Right ventricle myocardium inferior (tissue), 1 donor: ENCODE measurements around the gene GABPB1. TPM values are rescaled to one million over a fixed set of nuclear protein-coding genes. Genes with fewer than 3 reads are reported as not detected.

Experiments
- ATAC-seq: fragments of 200-7000 bp; cut with Tn5 transposase; one replicate; pipeline ENCODE4 v1.9.1; 2020; ENCODE audit warnings: mild to moderate bottlenecking, moderate library complexity
- DNase-seq: peaks from one replicate; pipeline ENCODE4 v3.0.0; 2021; ENCODE audit errors: missing footprints
- intact Hi-C: fragments of 100-400 bp; cut with DNase I; formaldehyde crosslinking; loops from one replicate; pipeline ENCODE4 v1.11.0; 2022
- total RNA-seq: library from RNA; stranded (reverse); fragmentation: NEBNext Ultra II Directional; extraction: Animal tissue kit (Norgen Biotek cat#: 25700); gene quantifications from one replicate; pipeline ENCODE4 v1.2.1, GENCODE V29; 2021
- donor health status: DM: no; HTN: yes; CAD: no; lungs with severe emphysema.

The GABPB1 gene
- total RNA-seq, 1 donor from 2014 or later: 10.9 TPM

DNA sequence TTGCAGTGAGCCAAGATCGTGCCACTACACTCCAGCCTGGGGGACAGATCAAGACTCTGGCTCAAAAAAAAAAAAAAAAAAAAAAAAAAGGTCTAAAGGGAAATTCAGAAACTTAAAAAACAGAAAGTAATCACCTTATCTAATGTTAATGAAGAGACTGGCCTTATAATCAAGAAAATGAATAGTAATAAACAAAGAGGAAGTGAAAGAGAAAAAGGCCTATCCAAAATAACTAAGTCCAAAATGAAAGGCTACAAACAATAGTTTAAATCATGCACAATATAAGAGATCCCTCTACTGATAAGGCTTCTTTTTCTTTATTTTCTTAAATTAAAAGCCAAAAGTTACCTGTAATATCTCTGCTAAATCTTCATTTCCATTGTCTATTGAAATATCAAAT is 52.4 kb downstream of the GABPB1 start:
- no peak for DNase-seq
- intact Hi-C loops: no loop called here
- ATAC-seq: no peak

DNA sequence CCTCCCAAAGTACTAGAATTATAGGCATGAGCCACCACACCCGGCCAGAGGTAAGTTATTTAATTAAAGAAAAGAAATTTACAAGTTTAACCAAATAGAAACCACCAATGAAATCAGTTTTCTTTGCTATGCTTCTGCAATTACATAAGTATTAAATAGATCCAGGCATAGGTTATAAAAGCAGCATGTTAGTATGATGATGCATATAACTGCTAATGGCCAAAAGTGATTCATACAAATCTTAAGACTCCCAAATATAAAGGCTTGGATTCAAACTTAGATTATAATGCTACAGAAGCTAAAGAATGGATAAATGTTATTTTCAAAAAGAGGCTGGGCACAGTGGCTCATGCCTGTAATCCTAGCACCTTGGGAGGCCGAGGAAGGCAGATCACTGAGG is 56.7 kb downstream of the GABPB1 start:
- intact Hi-C loops: no loop called here

GRCh38 chr15:50295966-50296365 is 59.0 kb downstream of the GABPB1 start:
- DNase-seq: no peak
- ATAC-seq: no peak
- intact Hi-C loops: no loop called here

More for the DNA sequence above, 56.7 kb downstream of the GABPB1 start:
- DNase-seq (no peak), ATAC-seq (no peak)

DNA sequence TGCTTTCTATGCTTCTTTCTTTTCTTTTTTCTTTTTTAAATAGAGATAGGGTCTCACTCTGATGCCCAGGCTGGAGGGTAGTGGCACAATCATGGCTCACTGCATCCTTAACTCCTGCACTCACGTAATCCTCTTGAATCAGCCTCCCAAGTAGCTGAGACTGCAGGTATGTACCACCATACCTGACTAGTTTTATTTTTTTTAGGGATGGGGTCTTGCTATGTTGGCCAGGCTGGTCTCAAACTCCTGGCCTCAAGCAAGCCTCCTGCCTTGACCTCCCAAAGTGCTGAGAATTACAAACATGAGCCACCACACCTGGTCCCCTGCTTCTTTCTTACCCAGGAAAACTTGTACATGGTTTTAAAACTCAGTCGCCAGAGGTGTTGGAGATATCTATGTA is 65.2 kb downstream of the GABPB1 start:
- DNase-seq: no peak
- ATAC-seq: no peak
- intact Hi-C loops: no loop called here

DNA sequence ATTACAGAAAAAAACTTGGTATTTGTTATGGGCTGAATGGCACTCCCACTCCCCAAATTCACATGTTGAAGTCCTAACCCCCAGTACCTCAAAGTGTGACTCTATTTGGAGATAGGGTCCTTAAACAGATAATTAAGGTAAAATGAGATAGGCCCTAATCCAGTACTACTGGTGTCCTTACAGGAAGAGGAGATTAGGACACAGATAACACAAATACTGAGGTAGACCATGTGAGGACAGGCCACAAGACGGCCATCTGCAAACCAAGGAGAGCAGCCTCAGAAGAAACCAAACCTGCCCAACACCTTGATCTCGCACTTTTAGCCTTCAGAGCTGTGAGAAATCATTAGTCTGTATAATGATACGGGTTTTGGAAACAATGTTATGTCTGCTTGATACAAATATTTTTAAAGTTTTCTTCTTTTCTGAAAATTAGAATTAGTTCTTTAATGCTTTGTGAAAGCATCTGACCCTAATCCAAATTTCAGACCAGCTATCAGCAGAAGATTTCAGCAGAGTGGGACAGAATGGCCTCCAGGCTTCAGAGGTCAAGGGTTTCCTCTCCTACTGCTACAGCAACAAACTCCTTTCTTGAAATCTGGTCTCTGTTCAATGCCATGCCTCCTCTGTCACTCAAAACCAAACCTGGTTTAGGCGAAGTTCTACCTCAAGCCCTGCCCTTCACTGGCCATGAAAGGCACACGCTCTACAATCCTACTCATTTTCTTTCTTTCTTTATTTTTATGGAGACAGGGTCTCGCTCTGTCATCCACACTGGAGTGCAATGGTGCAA is 67.5 kb downstream of the GABPB1 start:
- intact Hi-C loops: no loop called here
- no peak for ATAC-seq
- DNase-seq: no peak

GRCh38 chr15:50281427-50281826 is 73.6 kb downstream of the GABPB1 start:
- intact Hi-C loops: no loop called here
- no peak for ATAC-seq
- DNase-seq: no peak

DNA sequence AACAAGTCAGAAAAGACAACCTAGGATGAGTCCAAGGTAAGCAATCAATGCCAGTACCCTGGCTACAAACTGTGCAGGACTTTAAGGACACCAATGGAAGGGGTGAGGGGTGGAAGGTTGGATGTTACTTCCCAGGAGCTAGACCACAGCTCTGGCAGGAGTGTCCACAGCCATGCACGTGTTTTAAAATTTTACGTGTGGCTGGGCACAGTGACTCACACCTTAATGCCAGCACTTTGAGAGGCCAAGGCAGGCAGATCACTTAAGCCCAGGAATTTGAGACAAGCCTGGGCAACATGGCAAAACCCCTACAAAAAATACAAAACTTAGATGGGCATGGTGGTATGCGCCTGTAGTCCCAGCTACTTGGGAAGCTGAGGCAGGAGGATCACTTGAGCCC is 74.7 kb downstream of the GABPB1 start:
- no peak for DNase-seq
- no peak for ATAC-seq
- intact Hi-C loops: no loop called here

DNA sequence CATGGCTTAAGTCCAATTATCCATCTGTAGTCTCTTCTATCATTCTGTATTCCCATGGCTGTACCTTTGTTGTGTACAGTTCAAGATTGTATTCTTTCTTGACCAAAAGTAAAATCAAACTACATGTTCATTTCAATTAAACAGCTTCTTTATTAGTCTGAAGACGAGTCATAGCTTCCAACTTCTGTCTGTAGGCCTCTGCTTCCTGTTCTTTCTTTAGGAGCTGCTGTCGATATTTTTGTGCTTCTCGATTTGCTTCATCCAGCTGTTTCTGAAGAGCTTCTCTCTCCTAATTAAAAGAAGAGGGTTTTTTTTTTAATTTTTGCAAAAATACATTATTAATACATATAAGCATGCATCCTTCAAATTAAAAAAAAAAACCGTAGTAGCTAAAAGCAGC is 76.5 kb downstream of the GABPB1 start:
- intact Hi-C loops: no loop called here

GRCh38 chr15:50277370-50277769 is 77.6 kb downstream of the GABPB1 start:
- ATAC-seq (no peak), DNase-seq (no peak)
- intact Hi-C loops: no loop called here

More for the DNA sequence above, 76.5 kb downstream of the GABPB1 start:
- DNase-seq: no peak
- no peak for ATAC-seq

- no peak for ATAC-seq
- no peak for DNase-seq
- intact Hi-C loops: no loop called here
Measured at GRCh38 chr15:50275908-50276307, 79.1 kb downstream of the GABPB1 start.

- intact Hi-C loops: no loop called here
- no peak for DNase-seq
- no peak for ATAC-seq
Measured at GRCh38 chr15:50275091-50275490, 79.9 kb downstream of the GABPB1 start.

DNA sequence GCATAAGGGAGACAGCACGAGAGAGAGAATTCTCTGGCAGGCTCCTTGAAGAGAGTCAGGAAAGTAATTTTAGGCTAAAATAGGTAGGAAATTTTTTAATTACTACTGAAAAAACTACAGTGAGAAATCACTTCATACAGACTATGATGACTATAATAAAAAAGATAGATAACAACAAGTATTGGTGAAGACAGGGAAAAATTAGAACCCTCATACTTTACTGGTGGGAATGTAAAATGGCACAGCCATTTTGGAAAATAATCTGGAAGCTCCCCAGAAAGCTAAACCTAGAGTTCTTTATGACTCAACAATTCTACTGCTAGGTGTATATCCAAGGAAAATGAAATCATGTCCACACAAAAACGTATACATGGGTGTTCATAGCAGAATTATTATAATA is 87.4 kb downstream of the GABPB1 start:
- intact Hi-C loops: no loop called here
- DNase-seq (no peak), ATAC-seq (no peak)

- DNase-seq: no peak
- intact Hi-C loops: no loop called here
- ATAC-seq: no peak
Measured at GRCh38 chr15:50265620-50266019, 89.4 kb downstream of the GABPB1 start, which contains the start of gene HDC. HDC (minus strand) TSS chr15:50265726; CDS start chr15:50265623, 103 bp downstream.

DNA sequence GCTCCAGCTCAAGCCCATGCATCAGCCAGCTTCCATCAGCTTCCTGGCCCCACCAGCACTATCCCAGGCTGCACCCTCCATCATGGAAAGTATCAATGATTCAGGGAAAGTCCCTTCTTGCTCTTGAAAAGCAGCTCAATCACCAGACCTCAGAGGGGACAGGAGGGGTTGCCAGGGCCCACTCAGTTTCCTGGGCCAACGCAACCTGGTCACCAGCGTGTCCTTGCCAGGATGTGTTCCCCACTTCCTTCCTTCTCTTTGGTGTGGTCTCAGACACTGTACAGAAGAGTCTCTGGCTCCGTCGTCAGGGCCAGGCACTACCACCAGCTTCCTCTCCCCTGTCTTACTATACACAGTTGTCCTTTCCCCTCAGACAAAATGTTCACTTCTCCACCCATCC is 92.5 kb downstream of the GABPB1 start:
- ATAC-seq: no peak

GRCh38 chr15:50261981-50262380 is 93.0 kb downstream of the GABPB1 start:
- intact Hi-C loops: no loop called here
- ATAC-seq (no peak), DNase-seq (no peak)

More for the DNA sequence above, 92.5 kb downstream of the GABPB1 start:
- intact Hi-C loops: no loop called here
- DNase-seq: no peak

GRCh38 chr15:50260969-50261496 is 94.0 kb downstream of the GABPB1 start:
- no peak for ATAC-seq
- no peak for DNase-seq
- intact Hi-C loops: no loop called here

DNA sequence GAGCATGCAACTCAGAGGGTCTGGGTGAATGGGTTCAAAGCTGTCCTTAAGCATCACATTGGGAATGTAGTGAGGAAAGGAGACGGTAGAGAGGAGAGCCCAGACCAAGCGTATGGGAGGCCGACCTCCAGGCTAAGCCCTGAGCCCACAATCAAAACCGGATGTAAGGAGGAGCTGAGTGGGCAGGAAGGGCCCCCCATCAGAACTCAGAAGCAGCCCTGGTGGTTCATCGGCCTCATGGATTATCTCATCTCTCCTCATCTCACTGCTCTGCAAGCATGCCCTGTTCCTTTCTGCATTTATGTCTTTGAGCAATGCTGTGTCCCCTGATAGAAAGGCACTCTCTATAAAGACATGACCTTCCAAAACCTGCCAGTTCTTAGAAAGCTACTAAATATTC is 95.7 kb downstream of the GABPB1 start:
- ATAC-seq (no peak), DNase-seq (no peak)
- intact Hi-C loops: no loop called here

DNA sequence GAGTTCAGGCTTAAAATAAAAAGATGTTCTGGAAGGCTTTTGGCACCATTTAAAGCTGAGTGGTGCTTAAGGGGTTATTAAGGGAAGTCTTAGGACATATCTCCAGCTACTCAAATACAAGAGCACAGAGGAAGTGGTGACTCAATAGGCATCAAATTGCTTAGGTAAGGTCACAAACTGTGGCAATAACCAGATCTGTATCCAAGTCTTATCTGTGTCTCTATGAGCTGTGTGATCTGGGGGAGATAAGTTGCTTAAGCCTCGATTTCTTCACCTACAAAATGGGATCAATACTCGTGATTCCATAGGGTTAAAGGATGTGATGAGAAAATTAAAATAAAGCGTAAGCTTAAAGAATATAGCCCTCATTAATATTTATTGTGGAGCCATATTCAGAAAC is 97.1 kb downstream of the GABPB1 start:
- intact Hi-C loops: no loop called here
- no peak for ATAC-seq
- DNase-seq: no peak

- no peak for ATAC-seq
- intact Hi-C loops: no loop called here
Measured at GRCh38 chr15:50257332-50257731, 97.7 kb downstream of the GABPB1 start.

GRCh38 chr15:50256188-50257041 is 98.6 kb downstream of the GABPB1 start:
- ATAC-seq: no peak
- no peak for DNase-seq
- intact Hi-C loops: no loop called here

More at GRCh38 chr15:50257332-50257731, 97.7 kb downstream of the GABPB1 start:
- no peak for DNase-seq
